Occipital lobe (tissue), 2 donors: ENCODE measurements around the gene TEX53. TPM values are rescaled to one million over a fixed set of nuclear protein-coding genes. Genes with fewer than 3 reads are reported as not detected.
A peak's percentile ranks its signal among the peaks of the same experiment; 100 is the strongest.

ENCODE experiments used
- DNase-seq: peaks from one replicate; lab custom pipeline; 2025; lab: John Stamatoyannopoulos, UW
- total RNA-seq: library from RNA; depleted of rRNA; stranded (reverse); fragments of >200 nt; gene quantifications from one replicate; pipeline ENCODE4 v1.2.3, GENCODE V29; 2014

The TEX53 gene
- total RNA-seq, 1 donor from 2014 or later = not detected

DNA sequence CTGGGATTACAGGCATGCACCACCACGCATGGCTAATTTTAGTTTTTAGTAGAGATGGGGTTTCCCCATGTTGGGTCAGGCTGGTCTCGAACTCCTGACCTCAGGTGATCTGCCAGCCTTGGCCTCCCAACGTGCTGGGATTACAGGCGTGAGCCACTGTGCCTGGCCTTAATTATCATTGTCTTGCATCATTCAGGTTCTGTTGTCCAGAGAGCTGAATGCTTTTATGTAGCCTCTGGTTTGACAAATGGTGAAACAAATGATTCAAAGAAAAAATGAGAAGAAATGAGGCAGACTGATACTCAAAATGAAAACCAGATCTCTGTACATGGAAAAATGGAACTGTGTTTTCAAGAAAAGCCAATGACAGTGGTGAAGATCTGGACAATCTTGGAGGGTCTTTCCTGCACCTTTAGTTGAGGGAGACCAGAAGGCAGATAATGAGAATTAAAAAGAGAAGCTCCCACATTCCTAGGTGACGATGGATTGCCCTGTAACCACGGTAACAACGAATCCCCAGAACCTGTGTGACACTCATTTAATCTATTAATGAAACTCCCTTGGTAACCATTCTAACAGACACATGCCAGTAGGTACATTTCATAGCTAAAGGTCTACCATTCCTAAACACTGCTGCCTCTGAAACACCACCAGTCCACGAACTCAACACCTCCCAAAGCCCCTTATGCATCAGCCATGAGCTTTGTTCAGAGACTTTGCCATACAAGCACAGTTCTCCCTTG, 22.8 kb upstream of the TEX53 start:
- no peak for DNase-seq

DNA sequence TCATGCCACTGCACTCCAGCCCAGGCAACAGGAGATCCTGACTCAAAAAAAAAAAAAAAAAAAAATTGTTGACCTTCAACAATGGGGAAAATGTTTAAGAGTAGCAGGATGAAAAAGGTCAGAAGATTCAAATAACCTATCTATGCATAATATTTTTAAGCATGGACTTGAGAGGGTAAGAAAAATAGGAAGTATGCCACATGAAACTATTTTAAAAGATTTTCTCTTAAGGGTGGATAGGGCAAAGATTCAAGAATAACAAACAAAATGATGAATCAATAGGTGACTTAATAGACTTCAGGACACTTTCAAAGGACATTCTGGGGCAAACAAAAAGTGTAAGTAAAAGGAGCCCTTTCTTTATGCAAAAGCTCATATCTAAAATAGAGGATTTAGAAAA, 21.2 kb upstream of the TEX53 start:
- DNase-seq = no peak

DNA sequence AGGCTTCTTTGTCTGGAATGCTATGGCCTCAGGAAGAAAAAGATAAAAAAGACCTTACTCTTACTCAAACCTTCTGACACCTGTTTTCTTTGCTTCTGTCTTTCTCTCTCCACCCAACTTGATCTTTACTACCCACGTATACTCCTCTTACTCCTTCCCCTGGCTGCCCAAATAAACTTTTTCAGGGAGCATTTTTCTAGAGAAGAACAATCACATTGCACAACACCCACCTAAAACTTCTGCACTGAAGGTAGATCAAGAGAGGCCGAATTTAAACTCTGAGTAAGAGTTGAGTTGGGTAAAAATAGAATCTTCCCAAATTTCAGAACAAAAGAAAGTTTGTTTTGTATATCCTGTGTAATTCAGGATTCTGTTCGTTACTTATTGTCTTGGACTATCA, 20.5 kb upstream of the TEX53 start:
- no peak for DNase-seq

GRCh38 chr9:114677418-114677817, 19.8 kb upstream of the TEX53 start:
- no peak for DNase-seq

DNA sequence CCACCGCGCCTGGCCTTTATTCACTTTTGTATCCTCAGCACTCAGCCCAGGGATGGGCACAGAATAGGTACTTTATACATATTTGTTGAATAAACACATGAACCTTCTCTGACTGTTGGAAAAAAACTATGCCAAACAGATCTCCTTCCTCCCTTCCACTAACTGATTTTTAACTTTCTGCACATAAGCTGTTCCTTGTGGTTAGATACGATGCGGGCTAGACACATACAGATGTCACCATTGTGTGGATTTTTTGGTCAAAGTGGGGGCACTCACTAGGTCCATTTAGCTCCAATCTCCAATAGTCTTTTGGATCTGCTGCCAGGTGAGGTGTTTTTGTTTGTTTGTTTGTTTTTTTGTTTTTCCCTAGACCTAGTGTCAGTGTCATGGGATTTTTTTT, 19.3 kb upstream of the TEX53 start:
- DNase-seq = no peak

DNA sequence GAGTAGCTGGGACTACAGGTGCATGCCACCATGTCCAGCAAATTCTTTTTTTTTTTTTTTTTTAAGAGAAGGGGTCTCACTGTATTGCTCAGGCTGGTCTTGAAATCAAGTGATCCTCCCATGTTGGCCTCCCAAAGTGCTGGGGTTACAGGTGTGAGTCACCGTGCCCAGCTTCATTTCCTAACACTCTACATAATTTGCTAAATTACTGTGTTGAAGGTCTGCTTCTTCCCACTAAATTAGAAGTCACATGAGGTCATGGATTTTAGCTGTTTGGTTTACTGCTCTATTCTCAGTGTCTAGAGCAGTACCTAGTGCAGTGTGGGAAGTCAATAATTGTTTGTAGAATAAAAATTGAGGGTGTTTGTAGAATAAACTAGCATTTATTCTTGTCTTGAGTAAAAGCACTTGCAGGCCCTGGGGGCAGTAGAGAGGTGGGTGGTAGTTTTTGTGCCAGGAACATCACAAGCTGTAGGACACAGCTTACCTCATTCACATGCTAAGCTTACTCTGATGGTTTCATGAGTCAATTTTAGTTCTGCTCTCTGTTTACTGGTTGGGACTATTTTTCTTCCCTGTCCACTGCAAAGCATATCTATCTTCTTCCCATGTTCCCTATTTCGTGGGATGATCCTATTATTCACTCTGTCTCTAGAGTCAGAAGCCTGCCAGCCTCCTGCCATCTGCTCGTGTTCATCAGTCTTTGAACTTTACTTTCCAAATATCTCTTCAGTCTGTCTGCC, 17.4 kb upstream of the TEX53 start:
- DNase-seq = no peak

DNA sequence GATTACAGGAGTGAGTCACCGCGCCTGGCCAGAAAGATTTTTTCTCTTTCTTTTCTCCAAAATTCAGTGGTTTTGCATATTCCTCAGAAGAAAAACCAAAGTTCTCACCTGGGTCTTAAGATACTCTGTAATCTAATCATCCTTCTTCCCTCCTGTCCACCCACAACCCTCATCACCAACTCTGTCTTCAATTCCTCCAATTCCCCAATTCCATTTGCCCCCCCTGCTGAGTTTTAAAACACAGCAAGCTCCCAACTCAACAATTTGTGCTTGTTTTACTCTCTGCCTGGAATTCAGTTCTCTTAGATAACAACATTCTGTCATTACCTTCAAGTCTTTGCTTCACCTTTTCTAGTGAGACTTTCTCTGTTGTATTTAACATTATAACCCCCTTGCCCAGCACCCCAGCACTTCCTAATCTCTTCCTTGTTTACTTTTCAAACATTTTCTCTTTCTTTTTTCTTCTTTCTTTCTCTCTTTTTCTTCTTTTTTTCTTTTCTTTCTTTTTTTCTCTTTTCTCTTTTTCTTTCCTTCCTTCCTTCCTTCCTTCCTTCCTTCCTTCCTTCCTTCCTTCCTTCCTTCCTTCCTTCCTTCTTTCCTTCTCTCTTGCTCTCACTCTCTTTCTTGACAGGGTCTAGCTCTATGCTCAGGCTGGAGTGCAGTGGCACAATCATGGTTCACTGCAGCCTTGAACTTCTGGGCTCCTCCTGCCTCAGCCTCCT, 16.6 kb upstream of the TEX53 start:
- no peak for DNase-seq

DNA sequence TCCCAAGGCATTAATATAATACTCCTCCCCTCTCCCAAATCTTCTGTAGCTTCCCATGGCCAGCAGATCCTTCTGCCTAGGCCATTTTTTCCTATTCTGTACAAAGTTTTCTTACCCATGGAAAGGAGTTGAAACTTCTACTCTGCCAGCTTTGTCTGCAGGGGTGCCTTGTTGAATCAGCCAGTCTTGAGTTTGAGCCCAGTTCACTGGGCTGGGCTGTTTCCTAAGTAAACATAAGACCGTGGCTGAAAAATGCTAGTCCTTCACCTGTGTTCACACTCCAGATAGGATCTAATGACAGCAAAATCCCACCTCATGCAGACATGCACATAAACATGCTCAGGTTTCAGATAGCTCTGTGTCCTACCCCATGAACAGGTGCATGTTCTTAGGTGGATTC, 14.0 kb upstream of the TEX53 start:
- DNase-seq = no peak

- DNase-seq = no peak
Observed at GRCh38 chr9:114669961-114670360, 12.4 kb upstream of the TEX53 start.

- no peak for DNase-seq
Observed at GRCh38 chr9:114668146-114668545, 10.5 kb upstream of the TEX53 start.

GRCh38 chr9:114666851-114667250, 9.2 kb upstream of the TEX53 start:
- no peak for DNase-seq

GRCh38 chr9:114666401-114666800, 8.8 kb upstream of the TEX53 start:
- DNase-seq = no peak

GRCh38 chr9:114664181-114664580, 6.6 kb upstream of the TEX53 start:
- no peak for DNase-seq

DNA sequence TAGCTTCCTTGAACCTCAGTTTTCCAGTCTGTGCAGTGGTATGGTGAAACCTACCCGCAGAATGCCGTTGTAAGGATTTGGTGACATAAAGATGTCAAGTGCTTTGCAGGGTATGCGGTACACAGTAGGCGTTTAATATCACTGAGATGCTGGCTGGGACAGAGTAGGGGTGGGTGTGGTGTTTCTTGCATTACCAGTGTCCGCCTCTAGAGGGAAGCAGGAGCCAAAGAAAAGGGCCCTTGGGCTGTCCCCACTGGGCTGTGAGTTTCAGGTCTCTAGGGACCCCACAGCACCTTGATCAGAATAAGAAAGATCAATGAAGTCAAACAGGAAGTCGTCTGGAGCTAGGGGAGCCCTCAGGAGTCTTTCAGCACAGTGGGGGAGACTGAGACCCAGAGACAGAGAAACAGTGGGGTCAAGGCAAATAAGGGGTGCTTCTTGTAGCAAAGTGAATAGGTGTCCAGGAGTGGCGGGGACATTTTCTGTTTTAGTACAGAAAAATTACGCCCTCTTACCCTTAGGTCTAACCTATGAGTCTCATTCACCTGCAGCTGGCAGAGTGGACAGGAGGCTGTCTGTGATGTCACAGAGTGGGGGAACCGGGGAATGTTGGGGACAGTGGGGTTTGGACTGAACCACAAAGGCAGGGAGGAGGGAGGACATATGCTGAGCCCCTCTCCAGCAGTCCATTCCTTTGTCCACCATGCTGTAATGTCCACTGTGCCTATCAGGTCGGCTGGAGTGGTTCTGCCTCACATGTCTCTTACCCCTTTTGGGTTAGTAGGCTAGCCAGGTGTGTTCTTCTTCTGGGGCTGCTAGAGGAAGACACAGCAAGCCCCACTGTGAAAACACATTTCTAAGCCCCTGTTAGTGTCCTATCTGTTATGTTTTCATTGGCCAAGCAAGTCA, 4.7 kb upstream of the TEX53 start:
- no peak for DNase-seq

- no peak for DNase-seq
Observed at GRCh38 chr9:114656301-114656700, 1.3 kb downstream of the TEX53 start.

DNA sequence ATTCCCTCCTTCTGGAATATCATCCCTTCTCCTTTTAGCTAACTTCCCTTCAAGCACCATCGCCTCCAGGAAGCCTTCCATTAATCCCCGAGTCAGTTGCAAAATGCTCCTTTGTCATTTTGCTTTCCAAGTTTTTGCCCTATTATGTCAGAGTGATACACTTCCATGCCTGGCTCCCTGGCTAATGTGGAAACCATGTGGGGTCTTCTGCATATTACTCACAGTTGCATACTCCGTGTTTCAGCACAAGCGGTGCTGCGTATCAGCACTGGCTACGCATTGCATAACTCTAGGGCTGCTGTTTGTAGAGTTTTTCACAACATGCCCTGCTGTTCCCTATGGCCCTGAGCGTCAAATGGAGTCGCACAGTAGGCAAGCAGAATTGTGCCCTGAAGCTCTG, 1.9 kb downstream of the TEX53 start:
- no peak for DNase-seq

- peak; percentile 11 for DNase-seq
Observed at GRCh38 chr9:114653556-114654159, 3.9 kb downstream of the TEX53 start.

DNA sequence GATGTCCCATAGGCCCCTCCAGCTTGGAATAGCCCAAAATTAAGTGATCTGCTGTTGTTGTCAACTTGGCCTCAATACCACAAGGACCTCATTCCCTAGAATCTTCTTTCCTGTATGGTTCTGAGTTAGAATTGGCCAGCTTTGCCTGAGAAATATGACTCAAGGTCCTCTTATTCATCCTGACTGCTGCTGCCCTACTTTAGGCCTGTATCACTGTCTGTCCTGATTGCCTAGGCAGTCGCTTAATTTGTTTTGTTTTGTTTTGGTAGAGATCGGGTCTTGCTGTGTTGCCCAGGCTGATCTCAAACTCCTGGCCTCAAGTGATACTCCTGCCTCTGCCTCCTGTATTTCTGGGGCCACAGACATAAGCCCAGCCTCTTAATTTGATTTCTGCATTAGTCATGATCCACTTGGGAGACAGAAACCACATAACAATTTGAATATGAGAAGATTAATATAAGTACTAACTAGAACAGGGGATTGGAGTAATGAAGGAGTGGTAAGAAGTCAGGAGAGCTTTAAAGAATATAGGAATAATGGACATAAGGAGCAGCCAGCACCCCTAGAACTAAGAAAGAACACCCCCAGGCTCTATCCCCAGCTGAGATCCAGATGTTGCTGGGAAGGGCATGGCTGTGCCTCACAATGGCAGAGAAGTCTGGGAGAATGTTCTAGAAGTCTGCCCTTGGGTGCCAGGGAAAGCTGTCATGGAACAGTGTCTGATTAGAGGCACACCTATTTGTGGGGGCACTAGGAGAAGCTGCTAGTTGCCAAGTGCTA, 4.6 kb downstream of the TEX53 start:
- no peak for DNase-seq

- no peak for DNase-seq
Observed at GRCh38 chr9:114643896-114644295, 13.7 kb downstream of the TEX53 start.

DNA sequence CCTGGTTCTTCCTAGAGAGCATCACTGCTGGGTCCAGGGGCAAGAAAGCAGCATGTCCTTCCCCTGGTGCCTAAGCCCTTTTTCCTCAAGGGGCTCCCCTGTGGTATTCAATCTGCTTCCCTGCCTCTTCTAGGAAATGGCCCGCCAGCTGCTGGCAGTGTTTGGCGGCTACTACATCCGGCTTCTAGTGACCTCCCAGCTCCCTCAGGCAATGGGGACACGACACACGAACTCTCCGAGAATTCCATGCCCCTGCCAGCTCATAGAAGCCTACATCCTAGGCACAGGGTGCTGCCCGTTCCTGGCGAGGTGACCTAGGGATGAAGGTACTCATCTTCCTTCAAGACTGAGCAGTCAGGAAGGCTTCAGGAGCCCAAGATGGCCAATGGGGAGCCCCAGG, 14.6 kb downstream of the TEX53 start:
- no peak for DNase-seq
